Esophagus squamous epithelium (tissue), 5 donors: ENCODE data around the gene GMDS. TPM values are rescaled to one million over a fixed set of nuclear protein-coding genes. Genes with fewer than 3 reads are reported as not detected.

ENCODE experiments used
- DNase-seq: peaks from one replicate; lab custom pipeline; 2025; lab: John Stamatoyannopoulos, UW
- H3K27ac ChIP-seq, 4 donors: fragments of 200-600 bp; sonication (generic); one replicate each; pipeline ENCODE4 v1.5.1; 2016 to 2019; ENCODE audit warnings: mild to moderate bottlenecking in 1 of 4
- H3K27me3 ChIP-seq, 4 donors: fragments of 200-600 bp; sonication (generic); 1 replicate in 3 of 4; 2 replicates in 1 of 4; pipeline versions ENCODE4 v1.5.1 to v1.6.0; 2017 to 2021; ENCODE audit warnings: antibody characterized with exemption in 1 of 4
- H3K36me3 ChIP-seq, 3 donors: fragments of 200-600 bp; sonication (generic); one replicate each; pipeline ENCODE4 v1.5.1; 2016 to 2019
- H3K4me1 ChIP-seq, 3 donors: fragments of 200-600 bp; sonication (generic); one replicate each; pipeline ENCODE4 v1.5.1; 2017 to 2019
- H3K4me3 ChIP-seq, 4 donors: fragments of 200-600 bp; sonication (generic); 1 replicate in 3 of 4; 2 replicates in 1 of 4; pipeline ENCODE4 v1.5.1; 2016 to 2019; ENCODE audit warnings: mild to moderate bottlenecking in 2 of 4, moderate library complexity in 1 of 4
- H3K9me3 ChIP-seq, 3 donors: fragments of 200-600 bp; sonication (generic); one replicate each; pipeline ENCODE4 v1.5.1; 2016 to 2019
- POLR2A ChIP-seq, 4 donors: fragments of 450-650 bp; IDR thresholded peaks; one replicate each; pipeline ENCODE4 v1.6.1; 2017; ENCODE audit warnings: antibody characterized with exemption in 4 of 4, mild to moderate bottlenecking in 4 of 4, moderate library complexity in 3 of 4
- WGBS, 2 donors: methylation state at CpG; one replicate each; pipeline ENCODE4 v1.1.5; 2018; 5-methylcytosine and 5-hydroxymethylcytosine counted together
- intact Hi-C: fragments of 100-400 bp; cut with DNase I; formaldehyde crosslinking; loops from one replicate; pipeline ENCODE4 v1.15.0; 2022
- total RNA-seq, 4 donors: library from RNA; depleted of rRNA; stranded (reverse); fragments of >200 nt; gene quantifications; one replicate each; pipeline ENCODE4 v1.1.0, GENCODE V29; 2016
- TF ChIP-seq, protein P1 (sequence below), 6 experiments: fragments of 450-650 bp in 4 of 6; fragments of 200-600 bp in 2 of 6; sonication (generic) in 2 of 6; IDR thresholded peaks; one replicate each; pipeline ENCODE4 v1.5.1; 2016 to 2019; ENCODE audit warnings: antibody characterized with exemption in 6 of 6, mild to moderate bottlenecking in 4 of 6, moderate library complexity in 4 of 6
- donor health status: DM: yes; HTN: yes; CAD: no.

GMDS gene
- total RNA-seq, 4 donors from 2014 or later, result 17.9 to 58.7 (median 36.7) TPM

DNA sequence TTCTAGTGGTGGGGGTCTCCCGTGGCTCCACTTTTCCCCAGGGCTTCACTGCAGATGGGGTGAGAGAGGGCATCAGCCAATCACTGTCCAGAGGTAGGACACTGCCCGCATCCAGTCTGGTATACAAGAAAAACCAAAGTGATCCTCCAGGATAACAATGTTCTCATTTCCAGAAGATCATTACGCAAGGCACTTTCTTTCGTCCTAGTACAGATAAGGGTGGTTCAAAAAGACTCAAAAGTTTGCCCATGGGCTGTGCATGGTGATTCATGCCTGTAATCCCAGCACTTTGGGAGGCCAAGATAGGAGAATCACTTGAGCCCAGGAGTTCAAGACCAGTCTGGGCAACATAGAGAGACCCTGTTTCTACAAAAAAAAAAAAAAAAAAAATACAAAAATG is 16.4 kb downstream of the GMDS start:
- no peaks in the 10 kb centered on the region for H3K9me3 ChIP-seq
- intact Hi-C loops, result no loop called here
- no peak overlapping the region for H3K27ac ChIP-seq
- no peak for TF ChIP-seq POLR2A (IDR thresholded peaks at IDR 0.05)
- TF ChIP-seq, protein P1, sequence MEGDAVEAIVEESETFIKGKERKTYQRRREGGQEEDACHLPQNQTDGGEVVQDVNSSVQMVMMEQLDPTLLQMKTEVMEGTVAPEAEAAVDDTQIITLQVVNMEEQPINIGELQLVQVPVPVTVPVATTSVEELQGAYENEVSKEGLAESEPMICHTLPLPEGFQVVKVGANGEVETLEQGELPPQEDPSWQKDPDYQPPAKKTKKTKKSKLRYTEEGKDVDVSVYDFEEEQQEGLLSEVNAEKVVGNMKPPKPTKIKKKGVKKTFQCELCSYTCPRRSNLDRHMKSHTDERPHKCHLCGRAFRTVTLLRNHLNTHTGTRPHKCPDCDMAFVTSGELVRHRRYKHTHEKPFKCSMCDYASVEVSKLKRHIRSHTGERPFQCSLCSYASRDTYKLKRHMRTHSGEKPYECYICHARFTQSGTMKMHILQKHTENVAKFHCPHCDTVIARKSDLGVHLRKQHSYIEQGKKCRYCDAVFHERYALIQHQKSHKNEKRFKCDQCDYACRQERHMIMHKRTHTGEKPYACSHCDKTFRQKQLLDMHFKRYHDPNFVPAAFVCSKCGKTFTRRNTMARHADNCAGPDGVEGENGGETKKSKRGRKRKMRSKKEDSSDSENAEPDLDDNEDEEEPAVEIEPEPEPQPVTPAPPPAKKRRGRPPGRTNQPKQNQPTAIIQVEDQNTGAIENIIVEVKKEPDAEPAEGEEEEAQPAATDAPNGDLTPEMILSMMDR (IDR thresholded peaks at IDR 0.05), result no peak
- no peaks in the 10 kb centered on the region for H3K36me3 ChIP-seq
- H3K27me3 ChIP-seq, result peaks cover 0 to 78% (median 0%) of the 10 kb centered on the region in 4 donors
- peaks cover 0 to 17% (median 9%) of the 10 kb centered on the region in 3 donors for H3K4me1 ChIP-seq
- DNase-seq, result no peak
- 79 to 83% methylated on average over 4 of the region's 4 CpGs for WGBS, 2 donors
- H3K4me3 ChIP-seq, result no peak overlapping the region

DNA sequence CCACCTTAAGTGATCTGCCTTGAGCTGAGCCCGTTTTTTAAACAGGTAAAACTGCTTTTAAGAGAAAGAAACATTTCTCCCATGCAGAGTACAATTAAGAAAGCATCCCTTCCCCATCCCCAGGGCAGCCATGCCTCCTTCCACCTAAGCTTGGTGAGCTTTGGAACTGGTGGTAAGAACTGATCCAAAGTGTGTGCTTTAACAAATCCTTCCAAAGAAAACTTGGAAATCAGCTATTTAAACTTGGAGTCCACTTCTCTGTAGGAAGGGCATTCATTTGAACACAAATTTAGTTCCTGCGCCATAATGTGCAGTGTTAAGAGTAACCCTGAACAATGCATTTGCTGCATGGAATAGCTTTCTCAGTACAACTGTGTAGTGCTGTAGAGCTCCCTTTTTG is 17.0 kb downstream of the GMDS start:
- intact Hi-C loops, result no loop called here
- no peak overlapping the region for H3K27ac ChIP-seq
- 75 to 83% methylated on average over 2 of the region's 2 CpGs for WGBS, 2 donors
- no peak for DNase-seq
- H3K36me3 ChIP-seq, result no peaks in the 10 kb centered on the region
- peaks cover 0 to 78% (median 0%) of the 10 kb centered on the region in 4 donors for H3K27me3 ChIP-seq
- TF ChIP-seq, protein P1 (IDR thresholded peaks at IDR 0.05), result no peak
- no peak for TF ChIP-seq POLR2A (IDR thresholded peaks at IDR 0.05)
- no peak overlapping the region for H3K4me3 ChIP-seq
- no peaks in the 10 kb centered on the region for H3K9me3 ChIP-seq
- H3K4me1 ChIP-seq, result peaks cover 0 to 17% (median 9%) of the 10 kb centered on the region in 3 donors

DNA sequence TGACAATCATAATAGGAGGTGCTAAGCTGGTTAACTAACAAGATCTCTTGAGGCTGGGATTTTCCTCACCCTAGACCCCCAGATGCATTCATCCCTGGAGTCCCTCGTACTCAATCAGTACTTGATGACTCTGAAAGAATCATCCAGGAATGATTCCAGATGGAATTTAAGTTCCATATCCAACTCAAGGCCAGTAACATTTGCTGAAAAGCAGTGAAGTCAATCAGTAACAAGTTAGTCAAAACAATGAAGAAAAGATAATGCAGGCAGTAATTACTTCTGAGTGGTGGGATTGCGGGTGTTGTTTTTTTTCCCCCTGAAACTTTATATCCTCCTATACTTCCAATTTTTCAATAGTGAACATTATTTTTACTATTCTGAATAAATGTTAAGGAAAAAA is 18.6 kb downstream of the GMDS start:
- no peaks in the 10 kb centered on the region for H3K36me3 ChIP-seq
- WGBS, 2 donors, result 90 to 95% methylated on average over 2 of the region's 2 CpGs
- no peak overlapping the region for H3K27ac ChIP-seq
- intact Hi-C loops, result no loop called here
- DNase-seq, result no peak
- peaks cover 0 to 17% (median 13%) of the 10 kb centered on the region in 3 donors for H3K4me1 ChIP-seq
- H3K27me3 ChIP-seq, result peaks cover 0 to 77% (median 0%) of the 10 kb centered on the region in 4 donors
- no peak overlapping the region for H3K4me3 ChIP-seq
- TF ChIP-seq POLR2A (IDR thresholded peaks at IDR 0.05), result no peak
- TF ChIP-seq, protein P1 (IDR thresholded peaks at IDR 0.05), result no peak
- no peaks in the 10 kb centered on the region for H3K9me3 ChIP-seq

DNA sequence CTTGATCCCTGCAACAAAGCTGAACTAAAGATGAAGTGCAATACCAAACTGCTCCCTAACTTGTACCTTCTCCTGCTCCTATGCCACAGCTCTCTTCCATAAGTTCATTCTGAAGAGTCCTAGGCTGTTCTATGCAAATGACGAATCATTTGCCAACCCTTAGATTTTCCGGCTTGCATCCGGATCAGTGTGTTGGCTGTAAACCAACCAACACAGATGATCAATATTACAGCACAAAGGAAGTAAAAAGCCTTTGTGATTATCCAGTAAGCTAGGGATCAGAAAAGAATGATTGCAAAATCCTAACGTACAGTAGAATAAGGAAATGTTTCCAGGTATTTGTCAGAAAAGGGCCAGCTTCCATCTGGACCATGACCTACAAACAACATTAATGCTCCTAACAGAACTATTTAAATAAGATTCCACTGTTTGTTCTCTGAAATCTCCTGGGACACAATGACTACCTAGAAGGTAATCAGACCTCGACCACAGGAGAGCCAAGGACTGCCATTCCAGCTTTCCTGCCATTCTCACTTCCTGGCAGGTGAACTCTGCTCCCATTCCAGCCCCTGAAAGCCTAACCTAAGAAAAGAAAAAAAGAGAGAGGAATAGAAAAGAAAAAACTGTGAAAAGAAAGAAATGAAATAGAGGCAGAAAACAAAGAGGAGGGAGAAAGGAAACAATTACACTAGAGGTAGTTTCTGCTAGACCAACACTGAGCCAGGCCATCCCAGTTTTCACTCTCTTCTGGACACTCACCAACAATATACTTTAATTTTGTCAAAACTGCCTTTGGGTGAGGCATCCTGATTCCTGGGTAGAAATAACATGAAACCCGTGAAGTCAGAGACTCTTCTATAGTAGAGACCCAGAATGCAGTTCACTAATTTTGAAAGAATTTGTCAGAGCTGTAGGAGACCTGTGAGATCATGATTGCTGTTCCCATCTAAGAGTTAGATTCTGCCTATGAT is 19.7 kb downstream of the GMDS start:
- Histone ChIP-seq H3K9me3 (no peaks in the 10 kb centered on the region), H3K36me3 (no peaks in the 10 kb centered on the region), H3K27me3 (peaks cover 0 to 76% (median 0%) of the 10 kb centered on the region in 4 donors), H3K4me3 (no peak overlapping the region), H3K27ac (no peak overlapping the region), H3K4me1 (peaks cover 0 to 21% (median 13%) of the 10 kb centered on the region in 3 donors)
- TF ChIP-seq, protein P1 (IDR thresholded peaks at IDR 0.05), result no peak
- no peak for TF ChIP-seq POLR2A (IDR thresholded peaks at IDR 0.05)
- WGBS, 2 donors, result 31 to 44% methylated on average over 6 of the region's 6 CpGs
- DNase-seq, result no peak
- intact Hi-C loops, result no loop called here

DNA sequence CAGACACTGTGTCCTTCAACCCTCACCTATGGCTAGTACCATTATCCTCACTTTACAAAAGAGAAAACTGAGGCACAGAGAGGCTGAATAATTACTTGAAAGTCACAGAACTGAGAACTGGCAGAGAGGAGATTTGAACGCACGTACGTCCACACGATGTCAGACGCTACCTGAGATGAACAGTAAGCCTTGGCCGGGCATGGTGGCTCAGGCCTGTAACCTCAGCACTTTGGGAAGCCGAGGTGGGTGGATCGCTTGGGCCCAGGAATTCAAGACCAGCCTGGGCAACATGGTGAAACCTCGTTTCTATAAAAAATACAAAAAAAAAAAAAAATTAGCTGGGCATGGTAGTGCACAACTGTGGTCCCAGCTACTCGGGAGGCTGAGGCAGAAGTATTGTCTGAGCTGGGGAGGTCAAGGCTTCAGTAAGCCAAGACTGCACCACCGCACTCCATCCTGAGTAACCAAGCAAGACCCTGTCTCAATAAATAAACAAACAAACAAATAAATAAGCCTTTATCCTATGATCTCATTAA is 20.5 kb downstream of the GMDS start:
- WGBS, 2 donors, result 89 to 95% methylated on average over 11 of the region's 11 CpGs
- H3K27ac ChIP-seq, result no peak overlapping the region
- peaks cover 0 to 21% (median 13%) of the 10 kb centered on the region in 3 donors for H3K4me1 ChIP-seq
- H3K9me3 ChIP-seq, result no peaks in the 10 kb centered on the region
- H3K36me3 ChIP-seq, result no peaks in the 10 kb centered on the region
- H3K4me3 ChIP-seq, result no peak overlapping the region
- DNase-seq, result no peak
- peaks cover 0 to 73% (median 0%) of the 10 kb centered on the region in 4 donors for H3K27me3 ChIP-seq
- TF ChIP-seq, protein P1 (IDR thresholded peaks at IDR 0.05), result no peak
- no peak for TF ChIP-seq POLR2A (IDR thresholded peaks at IDR 0.05)
- intact Hi-C loops, result no loop called here
